PC-9 (cell line): ENCODE results near the gene PCDHGA10. TPM values are rescaled to one million over a fixed set of nuclear protein-coding genes. Genes with fewer than 3 reads are reported as not detected.
"Not testable (repeated sequence)": the region's sequence is repeated elsewhere in the genome, so short reads cannot be mapped to it uniquely, and the experiment has no call there.

Experiments
- BruUV-seq: library from RNA; stranded (reverse); fragments of 400-500 nt; replicated peaks from 2 replicates; lab custom pipeline; 2021; lab: Mats Ljungman, UMichigan
- CTCF ChIA-PET: fragments of 300-600 bp; sonication (Branson Sonifier 250); formaldehyde crosslinking; loops from one replicate; lab custom pipeline; 2022; ENCODE audit warnings: antibody characterized with exemption; lab: Charles Lee
- POLR2A ChIA-PET: fragments of 300-600 bp; sonication (Branson Sonifier 250); formaldehyde crosslinking; loops from one replicate; lab custom pipeline; 2022; ENCODE audit warnings: antibody characterized with exemption; ENCODE audit not compliant: unreplicated experiment; lab: Charles Lee
- DNase-seq, 2 experiments: peaks; one replicate each; pipeline versions ENCODE4 v3.0.0 to v3.0.0-alpha.2; 2015 to 2022; ENCODE audit warnings: mixed read lengths in 1 of 2
- H2AFZ ChIP-seq: fragments of 200-600 bp; sonication (generic); 2 replicates; pipeline ENCODE4 v1.8.1; 2017; ENCODE audit warnings: antibody characterized with exemption
- H3F3A ChIP-seq: fragments of 200-600 bp; sonication (generic); 2 replicates; pipeline ENCODE4 v1.8.1; 2017; ENCODE audit warnings: antibody characterized with exemption, mild to moderate bottlenecking, low read depth; ENCODE audit not compliant: insufficient read depth
- H3K27ac ChIP-seq: fragments of 200-600 bp; sonication (generic); 2 replicates; pipeline ENCODE4 v1.6.1; 2016; ENCODE audit warnings: mixed run types
- H3K27me3 ChIP-seq: fragments of 200-600 bp; sonication (generic); 2 replicates; pipeline ENCODE4 v1.6.1; 2016; ENCODE audit warnings: low read depth, mixed run types; ENCODE audit not compliant: insufficient read depth
- H3K36me3 ChIP-seq: fragments of 200-600 bp; sonication (generic); 2 replicates; pipeline ENCODE4 v1.6.1; 2016; ENCODE audit warnings: low read depth, mixed run types
- H3K4me1 ChIP-seq: fragments of 200-600 bp; sonication (generic); replicated peaks from 2 replicates; pipeline ENCODE4 v1.6.1; 2016; ENCODE audit warnings: mixed run types; ENCODE audit not compliant: insufficient read depth
- H3K4me2 ChIP-seq: fragments of 200-600 bp; sonication (generic); 2 replicates; pipeline ENCODE4 v1.6.1; 2017; ENCODE audit warnings: mixed run types
- H3K4me3 ChIP-seq: fragments of 200-600 bp; sonication (generic); 2 replicates; pipeline ENCODE4 v1.6.1; 2016; ENCODE audit warnings: mixed run types
- H3K79me2 ChIP-seq: fragments of 200-600 bp; sonication (generic); 2 replicates; pipeline ENCODE4 v1.6.1; 2017; ENCODE audit warnings: low read depth, mixed run types
- H3K9me2 ChIP-seq: fragments of 200-600 bp; sonication (generic); 2 replicates; pipeline ENCODE4 v1.8.1; 2017; ENCODE audit warnings: mild to moderate bottlenecking; ENCODE audit not compliant: insufficient read depth
- H3K9me3 ChIP-seq: fragments of 200-600 bp; sonication (generic); 2 replicates; pipeline ENCODE4 v1.8.1; 2016; ENCODE audit warnings: low read depth; ENCODE audit not compliant: insufficient read depth
- H4K20me1 ChIP-seq: fragments of 200-600 bp; sonication (generic); 2 replicates; pipeline ENCODE4 v1.8.1; 2017; ENCODE audit not compliant: insufficient read depth
- CTCF ChIP-seq: fragments of 200-600 bp; sonication (generic); conservative IDR thresholded peaks from 2 replicates; pipeline ENCODE4 v1.6.1; 2017; ENCODE audit warnings: mixed run types, antibody characterized with exemption, mild to moderate bottlenecking, moderate library complexity
- EZH2 ChIP-seq: fragments of 200-600 bp; sonication (generic); IDR thresholded peaks from 2 replicates; pipeline ENCODE4 v1.8.0; 2017; ENCODE audit warnings: antibody characterized with exemption, low read depth
- intact Hi-C: fragments of 100-400 bp; cut with micrococcal nuclease; formaldehyde crosslinking; loops from one replicate; pipeline ENCODE4 v1.10.0; 2022; ENCODE audit not compliant: unreplicated experiment
- total RNA-seq: library from RNA; stranded (reverse); gene quantifications from 2 replicates; pipeline ENCODE4 v1.2.3, GENCODE V29; 2021

The PCDHGA10 gene
- total RNA-seq, 1 experiment from 2014 or later, result 0.13 TPM

- peaks cover 56% of the 10 kb centered on the region for H3K27me3 ChIP-seq
- no peak overlapping the region for H2AFZ ChIP-seq
- H3K79me2 ChIP-seq, result no peaks in the 10 kb centered on the region
- DNase-seq, result no peak
- ChIA-PET CTCF (interaction anchor here (0.6 kb wide), 1 partner anchor 73 kb away, joined by 3 read pairs; the partner anchor contains the start of gene PCDHGA1), POLR2A (interaction anchor here (0.7 kb wide), 1 partner anchor 137 kb away, joined by 4 read pairs; no protein-coding TSS in a partner anchor)
- no TSS peak for BruUV-seq
- intact Hi-C loops, result no loop called here
- no peaks in the 10 kb centered on the region for H4K20me1 ChIP-seq
- no peaks in the 10 kb centered on the region for H3K4me1 ChIP-seq
- H3K27ac ChIP-seq, result no peak overlapping the region
- H3K9me3 ChIP-seq, result no peaks in the 10 kb centered on the region
- H3K9me2 ChIP-seq, result no peaks in the 10 kb centered on the region
- no peak overlapping the region for H3K4me3 ChIP-seq
- no peak for TF ChIP-seq EZH2
- TF ChIP-seq CTCF, result no peak
- no peaks in the 10 kb centered on the region for H3K36me3 ChIP-seq
- no peak overlapping the region for H3K4me2 ChIP-seq
- no peaks in the 10 kb centered on the region for H3F3A ChIP-seq
These were observed 9.4 kb upstream of the PCDHGA10 start for GRCh38 chr5:141403387-141403786.

DNA sequence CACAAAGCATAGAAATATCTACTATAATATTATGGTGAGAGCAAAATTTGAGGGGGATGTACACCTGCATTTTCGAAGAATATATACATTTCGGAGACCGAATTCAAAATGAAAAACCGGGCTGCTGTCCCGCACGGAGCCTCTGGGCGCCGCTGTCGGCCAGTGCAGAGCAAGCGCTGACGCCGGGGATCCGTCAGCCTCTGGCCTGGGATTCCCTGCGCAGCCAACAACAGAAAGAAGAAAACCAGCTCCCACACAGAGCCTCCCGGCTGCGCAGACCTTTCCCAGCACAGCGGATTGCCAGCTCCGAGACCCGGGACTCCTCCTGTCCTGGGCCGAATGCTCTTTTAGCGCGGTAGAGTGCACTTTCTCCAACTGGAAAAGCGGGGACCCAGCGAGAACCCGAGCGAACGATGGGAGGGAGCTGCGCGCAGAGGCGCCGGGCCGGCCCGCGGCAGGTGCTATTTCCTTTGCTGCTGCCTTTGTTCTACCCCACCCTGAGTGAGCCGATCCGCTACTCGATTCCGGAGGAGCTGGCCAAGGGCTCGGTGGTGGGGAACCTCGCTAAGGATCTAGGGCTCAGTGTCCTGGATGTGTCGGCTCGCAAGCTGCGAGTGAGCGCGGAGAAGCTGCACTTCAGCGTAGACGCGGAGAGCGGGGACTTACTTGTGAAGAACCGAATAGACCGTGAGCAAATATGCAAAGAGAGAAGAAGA, 4.8 kb upstream of the PCDHGA10 start, which contains the start of gene PCDHGB6:
Gene PCDHGB6 (plus strand): TSS at position 232 of the 716 bp plus-strand sequence. CDS start 182 bp downstream, at position 414.
- TF ChIP-seq CTCF, result peak; percentile 59
- BruUV-seq, H3K4me1 ChIP-seq, H3K4me3 ChIP-seq, H2AFZ ChIP-seq, H3K27ac ChIP-seq, H3K9me3 ChIP-seq, H4K20me1 ChIP-seq, H3F3A ChIP-seq, POLR2A ChIA-PET, intact Hi-C loops, H3K4me2 ChIP-seq, H3K36me3 ChIP-seq, H3K79me2 ChIP-seq, H3K9me2 ChIP-seq: not testable (repeated sequence)
- peaks cover 37% of the 10 kb centered on the region; the same call in 1 of the 2 replicates for H3K27me3 ChIP-seq
- CTCF ChIA-PET, result interaction anchor here (0.6 to 1.7 kb wide), 2 partner anchors 153 to 156 kb away, joined by 4 to 5 read pairs; no protein-coding TSS in a partner anchor
- DNase-seq, result peak in 1 of 2 experiments; percentile 21

DNA sequence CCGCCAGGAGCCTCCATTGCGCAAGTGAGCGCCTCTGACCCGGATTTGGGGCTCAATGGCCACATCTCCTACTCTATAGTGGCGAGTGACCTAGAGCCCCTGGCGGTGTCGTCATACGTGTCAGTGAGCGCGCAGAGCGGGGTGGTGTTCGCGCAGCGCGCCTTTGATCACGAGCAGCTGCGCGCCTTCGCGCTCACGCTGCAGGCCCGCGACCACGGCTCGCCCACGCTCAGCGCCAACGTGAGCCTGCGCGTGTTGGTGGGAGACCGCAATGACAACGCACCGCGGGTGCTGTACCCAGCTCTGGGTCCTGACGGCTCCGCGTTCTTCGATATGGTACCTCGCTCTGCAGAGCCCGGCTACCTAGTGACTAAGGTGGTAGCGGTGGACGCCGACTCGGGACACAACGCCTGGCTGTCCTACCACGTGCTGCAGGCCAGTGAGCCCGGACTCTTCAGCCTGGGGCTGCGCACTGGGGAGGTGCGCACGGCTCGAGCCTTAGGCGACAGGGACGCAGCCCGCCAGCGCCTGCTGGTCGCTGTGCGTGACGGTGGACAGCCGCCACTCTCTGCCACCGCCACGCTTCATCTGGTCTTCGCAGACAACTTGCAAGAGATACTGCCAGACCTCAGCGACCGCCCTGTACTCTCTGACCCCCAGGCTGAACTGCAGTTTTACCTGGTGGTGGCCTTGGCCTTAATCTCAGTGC, 3.0 kb upstream of the PCDHGA10 start:
- H4K20me1 ChIP-seq, result no peaks in the 10 kb centered on the region
- H3K27me3 ChIP-seq, result peaks cover 23% of the 10 kb centered on the region; the same call in 1 of the 2 replicates
- no peak overlapping the region for H2AFZ ChIP-seq
- no peaks in the 10 kb centered on the region for H3K36me3 ChIP-seq
- TF ChIP-seq CTCF, result no peak
- no peak for DNase-seq
- no TSS peak for BruUV-seq
- CTCF ChIA-PET, result no interaction called here
- intact Hi-C loops, result loop anchor here (5.0 to 10.0 kb wide), 3 partner anchors 85 to 327 kb away; partner anchors contain the start of genes PCDHB14 and TAF7
- H3K4me3 ChIP-seq, result no peak overlapping the region
- H3K27ac ChIP-seq, result no peak overlapping the region
- POLR2A ChIA-PET, result no interaction called here
- no peaks in the 10 kb centered on the region for H3K9me2 ChIP-seq
- no peaks in the 10 kb centered on the region for H3K4me1 ChIP-seq
- no peaks in the 10 kb centered on the region for H3F3A ChIP-seq
- H3K79me2 ChIP-seq, result no peaks in the 10 kb centered on the region
- no peaks in the 10 kb centered on the region for H3K9me3 ChIP-seq
- H3K4me2 ChIP-seq, result no peak overlapping the region
